Glutamatergic neuron (in vitro differentiated cells): ENCODE results near the gene POLD1. TPM values are rescaled to one million over a fixed set of nuclear protein-coding genes. Genes with fewer than 3 reads are reported as not detected.
"Not testable (repeated sequence)": the region's sequence is repeated elsewhere in the genome, so short reads cannot be mapped to it uniquely, and the experiment has no call there.

ENCODE experiments used
- DNase-seq: peaks from one replicate; pipeline ENCODE4 v3.0.0; 2022
- H3K27ac Mint-ChIP-seq: one replicate; pipeline ENCODE4 v1.8.0; 2020; ENCODE audit warnings: mild to moderate bottlenecking, mixed read lengths, inconsistent platforms; ENCODE audit not compliant: unreplicated experiment
- H3K27me3 Mint-ChIP-seq: one replicate; pipeline ENCODE4 v1.8.0; 2020; ENCODE audit warnings: mild to moderate bottlenecking, moderate library complexity, mixed read lengths, inconsistent platforms; ENCODE audit not compliant: unreplicated experiment
- H3K36me3 Mint-ChIP-seq: one replicate; pipeline ENCODE4 v1.8.0; 2020; ENCODE audit warnings: mild to moderate bottlenecking, mixed read lengths, inconsistent platforms; ENCODE audit not compliant: unreplicated experiment
- H3K4me1 Mint-ChIP-seq: one replicate; pipeline ENCODE4 v1.8.0; 2020; ENCODE audit warnings: mild to moderate bottlenecking, low read depth, mixed read lengths, inconsistent platforms; ENCODE audit not compliant: unreplicated experiment
- H3K4me3 Mint-ChIP-seq: one replicate; pipeline ENCODE4 v1.8.0; 2020; ENCODE audit warnings: mild to moderate bottlenecking, mixed read lengths, inconsistent platforms; ENCODE audit not compliant: unreplicated experiment
- H3K9me3 Mint-ChIP-seq: one replicate; pipeline ENCODE4 v1.8.0; 2020; ENCODE audit warnings: mild to moderate bottlenecking, moderate library complexity, mixed read lengths, inconsistent platforms; ENCODE audit not compliant: unreplicated experiment
- CTCF ChIP-seq: fragments of 200-600 bp; sonication (generic); IDR thresholded peaks from one replicate; pipeline ENCODE4 v1.5.0; 2021; ENCODE audit not compliant: partially characterized antibody, unreplicated experiment
- total RNA-seq: library from RNA; stranded (reverse); fragmentation: NEBNext Ultra II Directional; extraction: Animal tissue kit (Norgen Biotek cat#: 25700); gene quantifications from one replicate; pipeline ENCODE4 v1.2.1, GENCODE V29; 2021; ENCODE audit not compliant: unreplicated experiment

The POLD1 gene
- total RNA-seq, 1 donor from 2014 or later, result 38.9 TPM

GRCh38 chr19:50387868-50388245, 3.7 kb downstream of the POLD1 start:
- peaks cover 11% of the 10 kb centered on the region for H3K27me3 Mint-ChIP-seq

GRCh38 chr19:50390295-50390694, 6.1 kb downstream of the POLD1 start:
- not testable (repeated sequence) for H3K4me3 Mint-ChIP-seq, H3K27me3 Mint-ChIP-seq, DNase-seq, H3K4me1 Mint-ChIP-seq, H3K27ac Mint-ChIP-seq, H3K36me3 Mint-ChIP-seq
- peaks cover 12% of the 10 kb centered on the region for H3K9me3 Mint-ChIP-seq

More at GRCh38 chr19:50387868-50388245, 3.7 kb downstream of the POLD1 start:
- Mint-ChIP-seq H3K27ac (no peak overlapping the region), H3K4me3 (peak overlapping the region; percentile 65), H3K36me3 (no peaks in the 10 kb centered on the region), H3K9me3 (peaks cover 18% of the 10 kb centered on the region), H3K4me1 (peaks cover 18% of the 10 kb centered on the region)
- DNase-seq, result no peak
- TF ChIP-seq CTCF, result no peak

- H3K4me3 Mint-ChIP-seq, result not testable (repeated sequence)
These were observed 6.8 kb downstream of the POLD1 start for GRCh38 chr19:50390952-50391351.

GRCh38 chr19:50392759-50393158, 8.6 kb downstream of the POLD1 start:
- no peak for DNase-seq
- H3K9me3 Mint-ChIP-seq, result peaks cover 10% of the 10 kb centered on the region
- H3K4me3 Mint-ChIP-seq, result no peak overlapping the region
- no peak for TF ChIP-seq CTCF
- H3K4me1 Mint-ChIP-seq, result peaks cover under 1% of the 10 kb centered on the region
- no peak overlapping the region for H3K27ac Mint-ChIP-seq
- peaks cover 2% of the 10 kb centered on the region for H3K27me3 Mint-ChIP-seq
- H3K36me3 Mint-ChIP-seq, result peaks cover 5% of the 10 kb centered on the region

More at GRCh38 chr19:50390952-50391351, 6.8 kb downstream of the POLD1 start:
- H3K36me3 Mint-ChIP-seq, H3K27me3 Mint-ChIP-seq, H3K9me3 Mint-ChIP-seq, H3K4me1 Mint-ChIP-seq, DNase-seq: not testable (repeated sequence)
- peak overlapping the region; percentile 82 for H3K27ac Mint-ChIP-seq

GRCh38 chr19:50393589-50393988, 9.4 kb downstream of the POLD1 start:
- Mint-ChIP-seq H3K36me3 (peaks cover 5% of the 10 kb centered on the region), H3K27me3 (peaks cover 4% of the 10 kb centered on the region), H3K27ac (no peak overlapping the region), H3K4me3 (no peak overlapping the region), H3K4me1 (no peaks in the 10 kb centered on the region), H3K9me3 (peaks cover 11% of the 10 kb centered on the region)
- no peak for DNase-seq
- no peak for TF ChIP-seq CTCF

- DNase-seq, result no peak
- no peak for TF ChIP-seq CTCF
- Mint-ChIP-seq H3K27ac (no peak overlapping the region), H3K27me3 (peaks cover 5% of the 10 kb centered on the region), H3K36me3 (peaks cover 7% of the 10 kb centered on the region), H3K4me3 (no peak overlapping the region), H3K4me1 (no peaks in the 10 kb centered on the region), H3K9me3 (peaks cover 11% of the 10 kb centered on the region)
These were observed 9.9 kb downstream of the POLD1 start for GRCh38 chr19:50394017-50394416.
